ENCODE data around the gene ATRNL1.

Gene ATRNL1

GRCh38 chr10:115971921-115972320 is 878.8 kb downstream of the ATRNL1 start:
- H3K4me3 ChIP-seq (ENCODE audit: low read length), result no peak overlapping the region
- DNase-seq, result no peak
- no peaks in the 10 kb centered on the region for H3K36me3 ChIP-seq (replicated peaks; ENCODE audit: insufficient read depth, low read length)
- H3K9ac ChIP-seq (ENCODE audit: low read length), result no peak overlapping the region
- no peaks in the 10 kb centered on the region for H3K79me2 ChIP-seq (ENCODE audit: low read length)
- no peaks in the 10 kb centered on the region for H3K9me3 ChIP-seq (replicated peaks; ENCODE audit: insufficient read depth, low read length)
- H2AFZ ChIP-seq (ENCODE audit: low read length), result no peak overlapping the region
- no peaks in the 10 kb centered on the region for H3K9me2 ChIP-seq (replicated peaks; ENCODE audit: insufficient read depth, low read length)
- H3K4me2 ChIP-seq (ENCODE audit: low read depth, low read length), result no peak overlapping the region
- H3K27me3 ChIP-seq (replicated peaks; ENCODE audit: insufficient read depth, low read length), result no peaks in the 10 kb centered on the region
- no peak overlapping the region for H3K27ac ChIP-seq (ENCODE audit: low read length)
- no peaks in the 10 kb centered on the region for H4K20me1 ChIP-seq (ENCODE audit: insufficient read depth, low read length)
- TF ChIP-seq EZH2 (optimal IDR thresholded peaks at IDR 0.05; ENCODE audit: low read depth, low read length) (no peak), CTCF (IDR thresholded peaks at IDR 0.05; ENCODE audit: low read length) (no peak), EZH2phosphoT487 (IDR thresholded peaks at IDR 0.05; ENCODE audit: low read length) (no peak)
- H3F3A ChIP-seq (ENCODE audit: insufficient read depth, low read length), result no peaks in the 10 kb centered on the region
- no peaks in the 10 kb centered on the region for H3K4me1 ChIP-seq (ENCODE audit: low read length)

GRCh38 chr10:115972426-115972825 is 879.3 kb downstream of the ATRNL1 start:
- Histone ChIP-seq H3F3A (ENCODE audit: insufficient read depth, low read length) (no peaks in the 10 kb centered on the region), H2AFZ (ENCODE audit: low read length) (no peak overlapping the region), H4K20me1 (ENCODE audit: insufficient read depth, low read length) (no peaks in the 10 kb centered on the region), H3K9me2 (replicated peaks; ENCODE audit: insufficient read depth, low read length) (no peaks in the 10 kb centered on the region), H3K9me3 (replicated peaks; ENCODE audit: insufficient read depth, low read length) (no peaks in the 10 kb centered on the region), H3K4me2 (ENCODE audit: low read depth, low read length) (no peak overlapping the region), H3K9ac (ENCODE audit: low read length) (no peak overlapping the region), H3K27me3 (replicated peaks; ENCODE audit: insufficient read depth, low read length) (no peaks in the 10 kb centered on the region), H3K27ac (ENCODE audit: low read length) (no peak overlapping the region), H3K4me1 (ENCODE audit: low read length) (no peaks in the 10 kb centered on the region), H3K79me2 (ENCODE audit: low read length) (no peaks in the 10 kb centered on the region), H3K36me3 (replicated peaks; ENCODE audit: insufficient read depth, low read length) (no peaks in the 10 kb centered on the region), H3K4me3 (ENCODE audit: low read length) (no peak overlapping the region)
- DNase-seq, result no peak
- TF ChIP-seq EZH2phosphoT487 (IDR thresholded peaks at IDR 0.05; ENCODE audit: low read length), result no peak
- TF ChIP-seq CTCF (IDR thresholded peaks at IDR 0.05; ENCODE audit: low read length), result no peak
- no peak for TF ChIP-seq EZH2 (optimal IDR thresholded peaks at IDR 0.05; ENCODE audit: low read depth, low read length)

- no peaks in the 10 kb centered on the region for H3K36me3 ChIP-seq (replicated peaks; ENCODE audit: insufficient read depth, low read length)
- no peak overlapping the region for H2AFZ ChIP-seq (ENCODE audit: low read length)
- H3K9ac ChIP-seq (ENCODE audit: low read length), result no peak overlapping the region
- no peaks in the 10 kb centered on the region for H3K9me2 ChIP-seq (replicated peaks; ENCODE audit: insufficient read depth, low read length)
- H3K4me3 ChIP-seq (ENCODE audit: low read length), result no peak overlapping the region
- no peaks in the 10 kb centered on the region for H3F3A ChIP-seq (ENCODE audit: insufficient read depth, low read length)
- no peaks in the 10 kb centered on the region for H3K9me3 ChIP-seq (replicated peaks; ENCODE audit: insufficient read depth, low read length)
- DNase-seq, result no peak
- no peak overlapping the region for H3K4me2 ChIP-seq (ENCODE audit: low read depth, low read length)
- H4K20me1 ChIP-seq (ENCODE audit: insufficient read depth, low read length), result no peaks in the 10 kb centered on the region
- no peaks in the 10 kb centered on the region for H3K4me1 ChIP-seq (ENCODE audit: low read length)
- no peaks in the 10 kb centered on the region for H3K79me2 ChIP-seq (ENCODE audit: low read length)
- no peaks in the 10 kb centered on the region for H3K27me3 ChIP-seq (replicated peaks; ENCODE audit: insufficient read depth, low read length)
- no peak overlapping the region for H3K27ac ChIP-seq (ENCODE audit: low read length)
- TF ChIP-seq EZH2phosphoT487 (IDR thresholded peaks at IDR 0.05; ENCODE audit: low read length) (no peak), EZH2 (optimal IDR thresholded peaks at IDR 0.05; ENCODE audit: low read depth, low read length) (no peak), CTCF (IDR thresholded peaks at IDR 0.05; ENCODE audit: low read length) (no peak)
These were observed 881.2 kb downstream of the ATRNL1 start for GRCh38 chr10:115974351-115974750.

Measured in MM.1S (cell line).